Ureter (tissue), 1 donor: ENCODE results near the gene CX3CR1. TPM values are rescaled to one million over a fixed set of nuclear protein-coding genes. Genes with fewer than 3 reads are reported as not detected.
A peak's percentile ranks its signal among the peaks of the same experiment; 100 is the strongest.

Experiments used
- DNase-seq: peaks from one replicate; pipeline ENCODE4 v3.0.0-alpha.2; 2020; ENCODE audit warnings: low spot score
- total RNA-seq: library from RNA; stranded (reverse); gene quantifications from one replicate; pipeline ENCODE4 v1.2.4, GENCODE V29; 2023
- donor health status: DM: yes; HTN: yes; CAD: no.

Gene CX3CR1
- total RNA-seq, 1 donor from 2014 or later, result 1.5 TPM

- DNase-seq, result no peak
Observed at GRCh38 chr3:39222939-39223338, 56.9 kb downstream of the CX3CR1 start.

- DNase-seq, result no peak
Observed at GRCh38 chr3:39222462-39222861, 57.4 kb downstream of the CX3CR1 start.

DNA sequence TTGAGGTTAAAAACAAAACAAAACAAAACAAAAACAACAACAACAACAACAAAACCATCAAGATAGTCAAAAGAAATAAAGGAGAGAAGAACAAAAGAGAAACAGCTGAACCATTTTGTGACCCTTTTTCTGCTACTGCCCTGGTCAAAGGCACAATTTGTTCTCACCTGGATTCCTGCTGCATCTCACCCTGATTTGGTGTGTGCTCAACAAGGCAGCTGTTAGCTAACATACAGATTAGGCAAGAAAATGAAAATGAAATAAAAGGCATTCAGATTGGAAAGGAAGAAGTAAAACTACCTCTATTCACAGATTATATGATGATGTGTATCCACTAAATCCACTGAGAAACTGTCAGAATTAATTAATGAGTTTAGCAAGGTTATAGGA lies 58.7 kb downstream of the CX3CR1 start:
- no peak for DNase-seq

- no peak for DNase-seq
Observed at GRCh38 chr3:39220407-39221140, 59.3 kb downstream of the CX3CR1 start.

GRCh38 chr3:39219702-39220101 lies 60.1 kb downstream of the CX3CR1 start:
- no peak for DNase-seq

GRCh38 chr3:39216176-39216790 lies 63.6 kb downstream of the CX3CR1 start:
- no peak for DNase-seq

DNA sequence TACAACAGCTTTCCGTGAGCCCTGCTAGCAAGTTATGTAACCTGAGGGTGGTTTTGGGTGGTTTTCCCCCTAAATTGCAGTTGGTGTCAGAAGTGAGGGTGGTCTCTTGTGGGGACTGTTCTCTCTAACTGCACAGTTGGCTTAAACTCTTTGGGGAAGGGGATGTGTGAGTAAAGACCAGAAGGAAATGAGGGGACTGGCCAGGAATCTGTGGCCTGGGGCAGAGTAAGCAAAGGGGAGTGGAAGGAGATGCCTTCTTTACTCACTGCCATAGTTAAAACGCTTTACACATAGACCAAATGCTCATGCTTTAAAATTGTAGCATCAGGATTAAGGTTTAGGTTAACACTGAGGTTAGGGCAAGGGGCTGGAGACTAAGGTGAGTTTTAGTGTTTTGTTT lies 66.2 kb downstream of the CX3CR1 start:
- DNase-seq, result peak; percentile 4

Other genes starting within 250 kb of the CX3CR1 start
- 34.5 TPM for gene SCN11A, start 228.1 kb downstream of the CX3CR1 start, total RNA-seq
- gene WDR48, start 228.0 kb downstream of the CX3CR1 start, total RNA-seq, result 58.4 TPM
- 92.2 TPM for gene GORASP1, start 172.4 kb downstream of the CX3CR1 start, total RNA-seq
- 19.7 TPM for gene TTC21A, start 172.4 kb downstream of the CX3CR1 start, total RNA-seq
- 32.1 TPM for gene CSRNP1, start 126.4 kb downstream of the CX3CR1 start, total RNA-seq
- gene XIRP1, start 87.4 kb downstream of the CX3CR1 start, total RNA-seq, result 0.13 TPM
- gene CCR8, start 49.7 kb upstream of the CX3CR1 start, total RNA-seq, result not detected
- gene SLC25A38, start 103.3 kb upstream of the CX3CR1 start, total RNA-seq, result 36.0 TPM
- 1,330 TPM for gene RPSA, start 126.7 kb upstream of the CX3CR1 start, total RNA-seq
- gene MOBP, start 187.6 kb upstream of the CX3CR1 start, total RNA-seq, result not detected